Lung (tissue), 12 donors: ENCODE data around the gene CCND2. TPM values are rescaled to one million over a fixed set of nuclear protein-coding genes. Genes with fewer than 3 reads are reported as not detected.

Experiments
- ATAC-seq: fragments of 200-7000 bp; cut with Tn5 transposase; one replicate; pipeline ENCODE4 v1.9.1; 2020; ENCODE audit warnings: moderate number of reproducible peaks; ENCODE audit not compliant: insufficient read depth, low FRiP score
- DNase-seq, 3 donors: peaks; one replicate each; pipeline ENCODE4 v3.0.0-alpha.2; 2013 to 2017
- H3K27ac ChIP-seq, 2 donors: one replicate each; pipeline ENCODE4 v1.5.1; 2013; ENCODE audit warnings: mild to moderate bottlenecking in 2 of 2, moderate library complexity in 2 of 2, control low read depth in 1 of 2, inconsistent platforms in 1 of 2, low read depth in 1 of 2, low read length in 1 of 2
- H3K27me3 ChIP-seq, 3 donors: one replicate each; pipeline ENCODE4 v1.5.1; 2013; ENCODE audit warnings: low read length in 2 of 3; ENCODE audit not compliant: control insufficient read depth in 3 of 3, insufficient read depth in 3 of 3
- H3K36me3 ChIP-seq, 4 donors: one replicate each; pipeline ENCODE4 v1.5.1; 2013; ENCODE audit warnings: low read length in 4 of 4, mild to moderate bottlenecking in 1 of 4, moderate library complexity in 1 of 4; ENCODE audit not compliant: control insufficient read depth in 4 of 4, insufficient read depth in 4 of 4
- H3K4me1 ChIP-seq, 5 donors: one replicate each; pipeline ENCODE4 v1.5.1; 2013; ENCODE audit warnings: low read length in 5 of 5, mild to moderate bottlenecking in 2 of 5, moderate library complexity in 1 of 5; ENCODE audit not compliant: control insufficient read depth in 5 of 5, insufficient read depth in 5 of 5
- H3K4me3 ChIP-seq: one replicate; pipeline ENCODE4 v1.5.1; 2013; ENCODE audit warnings: mild to moderate bottlenecking, control low read depth, moderate library complexity
- H3K9ac ChIP-seq, 2 donors: one replicate each; pipeline ENCODE4 v1.5.1; 2013; ENCODE audit warnings: low read length in 2 of 2, control low read depth in 1 of 2; ENCODE audit not compliant: insufficient read depth in 1 of 2
- H3K9me3 ChIP-seq, 4 donors: one replicate each; pipeline ENCODE4 v1.5.1; 2013; ENCODE audit warnings: low read length in 3 of 4, mild to moderate bottlenecking in 1 of 4, moderate library complexity in 1 of 4; ENCODE audit not compliant: control insufficient read depth in 4 of 4, insufficient read depth in 3 of 4
- CTCF ChIP-seq: IDR thresholded peaks from 2 replicates; pipeline ENCODE4 v1.5.1; 2012; ENCODE audit warnings: mild to moderate bottlenecking; ENCODE audit errors: control extremely low read depth, extremely low read depth
- WGBS, 2 donors: extraction: QIAGEN DNeasy Blood & Tissue Kit; methylation state at CpG; one replicate each; pipeline ENCODE4 v1.1.7; 2013; 5-methylcytosine and 5-hydroxymethylcytosine counted together
- polyA plus RNA-seq, 2 donors: library from polyadenylated mRNA; stranded (reverse); fragments of 200-250 nt; gene quantifications; one replicate each; pipeline ENCODE4 v1.2.1, GENCODE V29; 2013
- total RNA-seq, 2 donors: library from RNA; depleted of rRNA in 1 of 2; stranded (reverse); fragments of >200 nt in 1 of 2; gene quantifications; one replicate each; pipeline ENCODE4 v1.2.1, GENCODE V29; 2014 to 2021
- donor health status: control.
- donor health status: control.
- donor health status: Bipolar disorder and iron deficiency.
- donor health status: healthy.
- donor health status: DM: yes; HTN: yes; CAD: no.

CCND2 gene
- total and polyA plus RNA-seq, 4 donors = 6.1 to 113 (median 51.7) TPM

GRCh38 chr12:4270016-4270830 is 3.3 kb upstream of the CCND2 start:
- TF ChIP-seq CTCF = no peak
- peak overlapping the region in 1 of 2 donors; percentile 19 for H3K9ac ChIP-seq
- H3K27me3 ChIP-seq = peaks cover 0 to 40% (median 37%) of the 10 kb centered on the region in 3 donors
- ATAC-seq = no peak
- peak overlapping the region; percentile 72 to 84 for H3K27ac ChIP-seq
- peaks cover 0 to 25% (median 9%) of the 10 kb centered on the region in 5 donors for H3K4me1 ChIP-seq
- peak in 1 of 3 donors; percentile 42 for DNase-seq
- WGBS, 2 donors = 3 to 6% methylated on average over 39 of the region's 39 CpGs
- no peaks in the 10 kb centered on the region for H3K9me3 ChIP-seq
- peaks cover 0 to 3% (median 0%) of the 10 kb centered on the region in 4 donors for H3K36me3 ChIP-seq
- H3K4me3 ChIP-seq = peak overlapping the region; percentile 26

- Histone ChIP-seq H3K9ac (peak overlapping the region in 1 of 2 donors; percentile 89), H3K9me3 (no peaks in the 10 kb centered on the region), H3K27me3 (peaks cover 0 to 34% (median 30%) of the 10 kb centered on the region in 3 donors), H3K36me3 (peaks cover 0 to 3% (median under 1%) of the 10 kb centered on the region in 4 donors), H3K4me3 (peak overlapping the region; percentile 14), H3K27ac (peak overlapping the region; percentile 74 to 83), H3K4me1 (peaks cover 0 to 30% (median 9%) of the 10 kb centered on the region in 5 donors)
- TF ChIP-seq CTCF = no peak
- DNase-seq (peak; percentile 78 to 81 (median 81)), ATAC-seq (no peak)
- WGBS, 2 donors = 1% methylated on average over 50 to 52 of the region's 52 CpGs
These were observed 2.5 kb upstream of the CCND2 start for GRCh38 chr12:4270831-4271716.

- peak overlapping the region in 1 of 2 donors; percentile 89 for H3K9ac ChIP-seq
- peaks cover 0 to 26% (median 23%) of the 10 kb centered on the region in 3 donors for H3K27me3 ChIP-seq
- TF ChIP-seq CTCF = no peak
- DNase-seq = peak; percentile 94 to 96 (median 96)
- H3K9me3 ChIP-seq = no peaks in the 10 kb centered on the region
- 0 to 1% methylated on average over 43 of the region's 43 CpGs for WGBS, 2 donors
- peaks cover 0 to 6% (median 3%) of the 10 kb centered on the region in 4 donors for H3K36me3 ChIP-seq
- H3K4me3 ChIP-seq = peak overlapping the region; percentile 15
- H3K27ac ChIP-seq = peak overlapping the region; percentile 74 to 83
- H3K4me1 ChIP-seq = peaks cover 0 to 32% (median 9%) of the 10 kb centered on the region in 5 donors
- ATAC-seq = peak; percentile 48
These were observed 1.7 kb upstream of the CCND2 start for GRCh38 chr12:4271717-4272423.
